ENCODE measurements around the gene GNGT2. TPM values are rescaled to one million over a fixed set of nuclear protein-coding genes. Genes with fewer than 3 reads are reported as not detected.
A peak's percentile ranks its signal among the peaks of the same experiment; 100 is the strongest.

GNGT2 gene
- 0.86 and 1.3 TPM in 2 replicates for total RNA-seq

- peak; percentile 60 for DNase-seq (ENCODE audit: low read depth, low spot score)
These were observed at the start of gene GNGT2, which contains the start of gene ABI3 for GRCh38 chr17:49210158-49211029. Gene GNGT2 (minus strand): TSS chr17:49210574. CDS start chr17:49207422, 3,152 bp downstream. Gene ABI3 (plus strand): TSS chr17:49210707. CDS start chr17:49210725, 18 bp downstream.

DNA sequence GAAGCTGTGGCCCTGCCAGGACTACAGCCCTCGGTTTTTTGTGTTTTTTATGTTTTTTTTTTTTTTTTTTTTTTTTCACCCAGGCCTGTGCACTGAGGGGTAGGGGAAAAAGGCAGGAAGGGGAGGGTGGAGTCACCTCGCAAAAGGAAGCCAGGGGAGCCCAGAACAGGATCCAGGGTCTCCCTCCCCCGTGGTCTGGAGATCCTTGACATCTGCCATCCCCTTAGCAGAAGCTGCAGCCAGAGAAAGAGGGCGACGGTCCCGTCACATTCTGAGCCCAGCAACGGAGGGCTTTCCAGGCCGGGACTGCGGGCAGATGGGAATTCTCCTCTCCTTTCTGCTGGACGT is 49.3 kb upstream of the GNGT2 start:
- no peak for DNase-seq (ENCODE audit: low read depth, low spot score)

GRCh38 chr17:49258394-49258793 is 48.0 kb upstream of the GNGT2 start:
- no peak for DNase-seq (ENCODE audit: low read depth, low spot score)

GRCh38 chr17:49255125-49255524 is 44.8 kb upstream of the GNGT2 start:
- DNase-seq (ENCODE audit: low read depth, low spot score) = no peak

DNA sequence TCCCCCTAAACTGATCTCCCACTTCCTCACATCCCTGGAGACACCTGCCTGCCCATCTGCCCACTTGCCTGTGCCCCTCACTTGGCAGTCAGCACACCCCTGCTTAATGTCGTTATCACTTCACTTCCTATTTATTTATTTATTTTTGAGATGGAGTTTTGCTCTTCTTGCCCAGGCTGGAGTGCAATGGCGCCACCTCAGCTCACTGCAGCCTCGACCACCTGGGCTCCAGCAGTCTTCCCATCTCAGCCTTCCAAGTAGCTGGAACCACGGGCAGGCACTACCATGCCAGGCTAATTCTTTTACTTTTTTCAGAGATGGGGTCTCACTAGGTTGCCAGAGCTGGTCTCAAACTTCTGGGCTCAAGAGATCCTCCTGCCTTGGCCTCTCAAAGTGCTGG is 43.7 kb upstream of the GNGT2 start:
- no peak for DNase-seq (ENCODE audit: low read depth, low spot score)

- DNase-seq (ENCODE audit: low read depth, low spot score) = no peak
These were observed 41.8 kb upstream of the GNGT2 start for GRCh38 chr17:49252148-49252695.

GRCh38 chr17:49249890-49250522 is 39.6 kb upstream of the GNGT2 start:
- no peak for DNase-seq (ENCODE audit: low read depth, low spot score)

DNA sequence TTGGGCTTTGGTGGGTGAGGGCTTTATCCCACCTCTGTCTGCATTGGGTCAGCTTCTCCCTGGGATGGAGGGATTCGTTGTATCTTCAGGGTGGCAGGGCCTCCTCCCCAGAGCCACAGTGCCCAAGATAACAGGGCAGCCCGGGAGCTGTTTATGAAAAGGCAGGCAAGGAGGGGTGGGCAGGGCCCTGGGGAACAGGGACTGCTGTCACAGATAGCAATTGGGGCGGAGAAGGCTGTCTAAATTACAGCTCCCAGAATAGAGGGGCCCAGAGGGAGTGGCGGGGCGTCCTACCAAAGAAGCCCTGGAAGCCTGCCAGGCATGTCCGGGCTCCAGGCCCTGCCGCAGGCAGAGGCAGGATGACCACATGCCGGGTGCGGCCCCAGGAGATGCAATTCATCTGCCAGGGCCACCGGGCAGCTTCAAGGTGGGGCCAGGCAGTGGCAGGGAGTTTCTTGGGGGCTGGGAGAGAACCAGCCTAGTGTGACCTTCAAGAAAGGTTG is 39.0 kb upstream of the GNGT2 start:
- no peak for DNase-seq (ENCODE audit: low read depth, low spot score)

GRCh38 chr17:49247944-49248343 is 37.6 kb upstream of the GNGT2 start:
- no peak for DNase-seq (ENCODE audit: low read depth, low spot score)

GRCh38 chr17:49244839-49245238 is 34.5 kb upstream of the GNGT2 start:
- DNase-seq (ENCODE audit: low read depth, low spot score) = no peak

DNA sequence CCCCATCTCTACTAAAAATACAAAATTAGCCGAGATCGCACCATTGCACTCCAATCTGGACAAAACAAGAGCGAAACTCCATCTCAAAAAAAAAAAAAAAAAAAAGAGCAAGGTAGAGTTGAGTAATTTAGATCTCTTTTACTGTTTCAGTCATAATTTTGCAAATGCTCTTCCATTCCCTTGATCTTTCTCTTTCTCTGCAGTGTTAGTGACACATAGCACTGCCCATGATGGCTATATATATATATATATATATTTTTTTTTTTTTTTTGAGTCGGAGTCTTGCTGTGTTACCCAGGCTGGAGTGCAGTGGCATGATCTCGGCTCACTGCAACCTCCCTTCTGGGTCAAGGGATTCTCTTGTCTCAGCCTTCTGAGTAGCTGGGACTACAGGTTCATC is 32.4 kb upstream of the GNGT2 start:
- no peak for DNase-seq (ENCODE audit: low read depth, low spot score)

GRCh38 chr17:49241692-49242397 is 31.5 kb upstream of the GNGT2 start:
- DNase-seq (ENCODE audit: low read depth, low spot score) = no peak

DNA sequence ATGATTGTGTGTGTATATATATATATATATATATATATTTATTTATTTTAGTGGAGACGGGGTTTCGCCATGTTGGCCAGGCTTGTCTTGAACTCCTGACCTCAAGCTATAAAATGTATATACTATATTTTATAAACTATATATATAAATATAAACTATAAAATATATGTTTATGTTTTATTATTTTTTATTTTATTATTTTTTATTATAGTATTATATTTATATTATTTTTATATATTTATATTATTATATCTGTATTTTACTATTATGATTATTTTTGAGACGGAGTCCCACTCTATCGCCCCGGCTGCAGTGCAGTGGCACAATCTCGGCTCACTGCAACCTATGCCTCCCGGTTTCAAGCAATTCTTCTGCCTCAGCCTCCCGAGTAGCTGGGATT is 30.7 kb upstream of the GNGT2 start:
- no peak for DNase-seq (ENCODE audit: low read depth, low spot score)

- DNase-seq (ENCODE audit: low read depth, low spot score) = no peak
These were observed 30.2 kb upstream of the GNGT2 start for GRCh38 chr17:49240619-49241018.

DNA sequence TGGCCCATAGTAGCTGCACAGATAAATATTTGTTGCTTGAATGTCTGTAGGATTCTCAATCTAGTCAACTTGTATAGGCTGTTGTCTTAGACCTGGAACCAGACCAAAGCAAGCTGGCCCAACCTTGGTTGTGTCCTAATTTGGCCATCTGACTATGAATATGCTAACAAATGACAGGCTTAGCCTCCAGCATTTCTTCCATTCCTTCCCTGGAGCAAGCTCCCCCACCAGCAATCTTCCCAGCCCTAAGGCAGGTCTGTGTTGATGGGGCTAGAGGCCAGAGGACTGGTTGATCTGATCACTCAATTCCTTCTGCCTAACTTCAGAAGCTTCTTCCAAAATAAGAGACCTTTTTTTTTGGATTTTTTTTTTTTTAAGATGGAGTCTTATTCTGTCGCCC is 29.6 kb upstream of the GNGT2 start:
- no peak for DNase-seq (ENCODE audit: low read depth, low spot score)

DNA sequence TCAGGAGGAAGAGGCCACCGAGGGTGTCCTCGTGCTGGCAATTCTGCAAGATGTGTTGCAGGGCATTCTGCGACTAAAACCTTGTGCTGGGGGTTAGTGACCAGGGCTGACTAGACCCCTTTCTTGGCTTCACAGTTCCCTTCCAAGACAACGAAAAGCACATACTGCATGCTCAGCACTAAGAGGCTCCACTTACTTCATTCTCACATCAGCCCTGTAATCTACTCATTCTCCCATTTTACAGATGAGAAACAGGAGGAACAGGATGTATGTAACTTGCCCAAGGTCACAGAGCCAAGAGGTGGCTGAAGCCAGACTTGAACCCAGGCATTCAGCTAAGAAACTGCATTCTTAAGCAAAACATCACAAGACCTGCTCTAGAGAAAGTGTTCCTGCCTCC is 25.5 kb upstream of the GNGT2 start:
- no peak for DNase-seq (ENCODE audit: low read depth, low spot score)

GRCh38 chr17:49234509-49235080 is 24.2 kb upstream of the GNGT2 start:
- no peak for DNase-seq (ENCODE audit: low read depth, low spot score)

DNA sequence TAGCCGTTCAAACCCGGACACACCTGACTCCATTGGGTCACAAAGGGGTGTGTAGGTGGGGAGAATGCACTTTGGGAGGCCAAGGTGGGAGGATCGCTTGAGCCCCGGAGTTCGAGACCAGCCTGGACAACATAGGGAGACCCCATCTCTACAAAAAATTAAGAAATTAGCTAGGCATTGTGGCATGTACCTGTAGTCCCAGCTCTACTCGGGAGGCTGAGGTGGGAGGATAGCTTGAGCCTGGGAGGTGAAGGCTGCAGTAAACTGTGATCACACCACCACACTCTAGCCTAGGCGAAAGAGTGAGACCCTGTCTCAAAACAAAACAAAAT is 21.2 kb upstream of the GNGT2 start:
- no peak for DNase-seq (ENCODE audit: low read depth, low spot score)

DNA sequence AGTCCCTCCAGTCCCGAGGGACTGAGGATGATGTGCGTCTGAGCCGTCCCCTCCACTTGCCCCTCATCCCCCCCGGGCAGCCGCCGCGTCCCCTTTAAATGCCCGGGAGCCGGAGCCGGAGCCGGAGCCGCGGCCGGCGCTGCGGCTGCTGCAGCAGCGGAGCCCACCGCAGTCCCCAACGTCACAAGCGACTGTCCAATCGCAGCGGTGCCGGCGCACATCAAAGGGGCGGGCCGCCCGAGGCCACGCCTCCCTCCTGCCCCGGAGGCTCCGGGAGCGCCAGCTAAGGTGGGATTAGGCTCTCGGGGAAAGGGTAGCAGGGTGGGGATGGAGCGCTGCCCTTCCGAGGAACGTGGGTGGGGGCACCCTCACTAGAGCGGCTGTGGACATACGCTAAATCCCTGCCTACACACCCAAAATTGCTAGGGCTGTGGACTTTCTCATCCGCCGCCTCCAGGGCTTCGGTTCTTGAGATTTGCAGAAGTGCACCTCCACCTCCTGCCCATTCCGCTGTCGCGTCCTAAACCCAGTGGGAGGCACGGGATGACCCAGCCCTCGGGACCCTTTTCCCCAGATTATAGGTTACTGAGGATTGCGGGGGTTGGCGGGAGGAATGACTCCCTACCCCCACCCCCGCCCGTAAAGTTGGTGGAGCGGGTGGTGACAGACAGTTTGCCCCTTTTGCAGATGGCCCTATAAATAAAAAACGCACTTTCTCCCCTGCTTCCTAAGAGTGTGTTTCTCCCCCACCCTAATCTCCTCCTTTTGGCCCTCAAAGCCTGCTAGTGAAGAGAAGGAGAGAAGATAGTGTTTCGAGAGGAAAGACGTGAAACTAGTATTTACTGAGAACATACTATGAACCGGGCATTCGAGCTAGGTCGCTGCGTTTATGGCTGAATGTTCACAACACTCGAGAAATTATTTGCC is 20.5 kb upstream of the GNGT2 start, which contains the start of gene PHOSPHO1:
Gene PHOSPHO1, minus strand, starts transcription at position 152 of the 927 bp plus-strand sequence. CDS start 4,096 bp downstream, outside the sequence.
- DNase-seq (ENCODE audit: low read depth, low spot score) = peak; percentile 37
